Activated T-helper 2 cell treated with anti-CD3 and anti-CD28 coated beads, Interferon-gamma antibody, Interleukin-2, Interleukin-4, amounts not matched to agents 10 μg/mL and 5 μg/mL and 100 μg/mL, durations not matched to agents 14 hours and 24 hours and 36 hours (primary cell): ENCODE data around the gene PGAP2. TPM values are rescaled to one million over a fixed set of nuclear protein-coding genes. Genes with fewer than 3 reads are reported as not detected.
A peak's percentile ranks its signal among the peaks of the same experiment; 100 is the strongest.
"Not testable (repeated sequence)": the region's sequence is repeated elsewhere in the genome, so short reads cannot be mapped to it uniquely, and the experiment has no call there.

Experiments used
- DNase-seq: peaks from one replicate; pipeline ENCODE4 v3.0.0; 2021; ENCODE audit warnings: low spot score
- H3K27ac Mint-ChIP-seq: one replicate; pipeline ENCODE4 v1.8.0; 2021; ENCODE audit warnings: mixed read lengths
- H3K27me3 Mint-ChIP-seq: one replicate; pipeline ENCODE4 v1.8.0; 2021; ENCODE audit warnings: low read depth, mixed read lengths
- H3K36me3 Mint-ChIP-seq: one replicate; pipeline ENCODE4 v1.8.0; 2021; ENCODE audit warnings: low read depth, mixed read lengths
- H3K4me1 Mint-ChIP-seq: one replicate; pipeline ENCODE4 v1.8.0; 2021; ENCODE audit warnings: low read depth, mixed read lengths
- H3K4me3 Mint-ChIP-seq: one replicate; pipeline ENCODE4 v1.8.0; 2021; ENCODE audit warnings: low read depth, mild to moderate bottlenecking, moderate library complexity, mixed read lengths
- H3K9me3 Mint-ChIP-seq: one replicate; pipeline ENCODE4 v1.8.0; 2021; ENCODE audit warnings: mixed read lengths
- intact Hi-C: fragments of 100-400 bp; cut with micrococcal nuclease; formaldehyde crosslinking; loops from one replicate; pipeline ENCODE4 v1.15.1; 2023
- total RNA-seq: library from RNA; stranded (reverse); gene quantifications from 2 replicates; pipeline ENCODE4 v1.2.3, GENCODE V29; 2022

PGAP2 gene
- total RNA-seq = 23.8 and 30.3 TPM in 2 replicates

DNA sequence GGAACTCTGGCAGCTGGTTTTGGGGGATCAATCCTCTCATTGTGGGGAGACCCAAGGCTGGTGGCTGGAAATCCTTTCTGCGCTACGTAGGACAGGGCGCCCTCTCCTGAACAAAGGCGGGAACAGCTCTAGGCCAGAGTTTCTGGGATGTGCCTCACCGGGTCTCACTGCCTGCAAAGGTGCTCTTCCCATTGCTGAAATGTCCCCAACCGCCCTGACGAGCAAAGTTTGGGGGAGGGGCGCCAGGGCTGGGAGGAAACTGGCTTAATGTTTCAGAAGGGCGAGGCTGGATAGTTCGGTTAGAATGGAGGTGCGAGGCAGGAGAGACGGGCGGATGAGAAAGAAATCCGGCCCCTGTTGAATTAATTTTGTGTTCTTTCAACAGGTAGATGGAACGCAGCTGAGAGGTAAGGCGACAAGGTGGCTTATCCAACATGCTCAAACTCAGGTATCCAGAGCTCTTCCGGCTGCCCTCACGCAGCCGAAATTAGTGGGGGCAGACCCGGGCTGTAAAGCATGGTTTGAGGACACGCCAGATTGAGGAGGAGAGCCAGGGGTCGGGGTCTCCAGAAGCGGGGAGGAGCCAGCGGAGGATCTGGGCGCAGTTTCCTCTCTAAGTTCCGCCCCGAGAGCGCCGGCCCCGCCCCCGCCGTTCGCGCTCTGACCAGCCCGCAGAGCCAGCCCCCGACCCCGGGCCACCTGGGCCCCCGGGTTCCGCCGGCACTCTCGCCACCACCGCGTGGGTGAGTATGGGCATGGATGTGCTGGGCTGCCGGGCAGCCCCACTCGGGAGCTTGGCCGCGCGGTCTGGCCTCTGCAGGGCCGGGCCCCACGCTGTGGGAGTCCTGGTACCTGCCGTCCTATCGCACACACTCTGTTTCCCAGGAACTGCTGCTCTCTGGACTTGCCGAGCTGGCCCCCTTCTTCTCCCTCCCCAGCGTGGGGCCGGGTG, at the start of gene PGAP2:
Gene PGAP2 (plus strand): TSS at position 652 of the 952 bp plus-strand sequence. CDS start 2,700 bp downstream, outside the sequence.
- Mint-ChIP-seq H3K36me3 (no peaks in the 10 kb centered on the region), H3K27me3 (no peaks in the 10 kb centered on the region), H3K4me3 (peak within 1 kb of the TSS; percentile 96), H3K27ac (peak within 1 kb of the TSS; percentile 88), H3K9me3 (no peaks in the 10 kb centered on the region), H3K4me1 (peaks cover 22% of the 10 kb centered on the region)
- intact Hi-C loops = loop anchor here (1.0 kb wide), 1 partner anchor 11 kb away; the partner anchor contains the start of gene NUP98
- DNase-seq = peak; percentile 53

DNA sequence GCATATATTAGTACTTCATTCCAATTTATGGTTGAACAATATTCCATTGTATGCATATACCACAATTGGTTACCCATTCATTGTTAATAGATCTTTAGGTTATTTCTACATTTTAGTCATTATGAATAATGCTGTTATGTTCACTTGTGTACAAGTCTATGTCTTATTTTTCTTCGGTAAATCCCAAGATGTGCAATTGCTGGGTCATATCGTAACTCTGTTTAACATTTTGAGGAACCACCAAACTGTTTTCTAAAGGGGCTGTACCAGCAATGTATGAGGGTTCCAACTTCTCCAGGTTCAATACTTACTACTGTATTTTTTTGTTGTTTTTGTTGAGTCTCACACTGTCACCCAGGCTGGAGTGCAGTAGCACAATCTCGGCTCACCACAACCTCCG, 44.1 kb upstream of the PGAP2 start:
- H3K27ac Mint-ChIP-seq = no peak overlapping the region
- intact Hi-C loops = no loop called here

DNA sequence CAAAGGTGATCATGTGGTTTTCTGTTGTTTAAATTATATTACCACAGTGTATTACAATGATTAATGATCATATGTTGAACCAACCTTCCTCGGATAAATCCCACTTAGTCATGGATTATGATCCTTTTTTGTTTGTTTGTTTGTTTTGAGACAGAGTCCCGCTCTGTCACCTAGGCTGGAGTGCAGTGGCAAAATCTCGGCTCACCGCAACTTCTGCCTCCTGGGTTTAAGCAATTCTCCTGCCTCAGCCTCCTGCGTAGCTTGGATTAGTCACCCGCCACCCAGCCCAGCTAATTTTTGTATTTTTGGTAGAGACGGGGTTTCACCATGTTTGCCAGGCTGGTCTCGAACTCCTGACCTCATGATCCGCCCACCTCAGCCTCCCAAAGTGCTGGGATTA, 41.5 kb upstream of the PGAP2 start:
- intact Hi-C loops, H3K27me3 Mint-ChIP-seq, H3K27ac Mint-ChIP-seq, H3K9me3 Mint-ChIP-seq, H3K4me3 Mint-ChIP-seq, H3K4me1 Mint-ChIP-seq, DNase-seq: not testable (repeated sequence)
- peaks cover 85% of the 10 kb centered on the region for H3K36me3 Mint-ChIP-seq

More for the DNA sequence above, 44.1 kb upstream of the PGAP2 start:
- H3K4me1 Mint-ChIP-seq = no peaks in the 10 kb centered on the region
- H3K36me3 Mint-ChIP-seq = peaks cover 79% of the 10 kb centered on the region
- H3K27me3 Mint-ChIP-seq = no peaks in the 10 kb centered on the region
- no peak for DNase-seq
- no peaks in the 10 kb centered on the region for H3K9me3 Mint-ChIP-seq
- no peak overlapping the region for H3K4me3 Mint-ChIP-seq

DNA sequence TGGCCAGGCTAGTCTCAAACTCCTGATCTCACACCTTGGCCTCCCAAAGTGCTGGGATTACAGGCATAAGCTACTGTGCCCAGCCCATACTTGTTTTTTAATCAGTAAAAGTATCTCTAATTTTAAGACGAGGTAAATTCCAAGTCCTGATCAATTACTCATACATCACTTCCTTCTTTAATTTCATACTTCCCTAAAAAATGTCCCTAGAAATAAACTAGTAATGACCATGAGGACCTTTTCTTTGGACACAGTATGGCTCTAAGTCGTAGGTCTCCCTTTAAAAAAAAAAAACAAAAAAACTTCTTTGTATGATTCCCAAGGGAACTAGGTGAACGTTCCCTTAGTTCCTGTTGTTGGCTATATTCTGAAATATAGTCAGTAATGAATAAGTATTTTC, 40.8 kb upstream of the PGAP2 start:
- Mint-ChIP-seq H3K27me3 (no peaks in the 10 kb centered on the region), H3K4me1 (peaks cover 2% of the 10 kb centered on the region), H3K4me3 (no peak overlapping the region), H3K9me3 (no peaks in the 10 kb centered on the region), H3K36me3 (peaks cover 85% of the 10 kb centered on the region), H3K27ac (no peak overlapping the region)
- intact Hi-C loops = no loop called here
- no peak for DNase-seq

DNA sequence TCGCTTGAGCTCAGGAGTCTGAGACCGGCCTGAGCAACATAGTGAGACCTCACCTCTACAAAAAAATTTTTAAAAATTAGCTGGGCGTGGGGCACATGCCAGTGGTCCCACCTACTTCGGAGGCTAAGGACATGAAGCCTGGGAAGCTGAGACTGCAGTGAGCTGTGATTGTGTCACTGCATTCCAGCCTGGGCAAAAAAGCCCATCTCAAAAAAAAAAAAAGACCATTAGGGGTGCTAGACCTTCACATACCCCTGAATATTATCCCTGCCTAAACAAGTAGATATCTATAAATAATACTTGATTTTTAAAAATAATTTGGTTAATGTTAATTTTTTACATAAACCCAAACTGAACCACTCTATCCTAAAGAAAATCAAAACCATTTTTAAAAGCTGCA, 35.2 kb upstream of the PGAP2 start:
- Mint-ChIP-seq H3K27me3 (no peaks in the 10 kb centered on the region), H3K27ac (no peak overlapping the region), H3K9me3 (no peaks in the 10 kb centered on the region), H3K36me3 (peaks cover 70% of the 10 kb centered on the region), H3K4me3 (no peak overlapping the region), H3K4me1 (peaks cover 3% of the 10 kb centered on the region)
- no peak for DNase-seq
- intact Hi-C loops = no loop called here

DNA sequence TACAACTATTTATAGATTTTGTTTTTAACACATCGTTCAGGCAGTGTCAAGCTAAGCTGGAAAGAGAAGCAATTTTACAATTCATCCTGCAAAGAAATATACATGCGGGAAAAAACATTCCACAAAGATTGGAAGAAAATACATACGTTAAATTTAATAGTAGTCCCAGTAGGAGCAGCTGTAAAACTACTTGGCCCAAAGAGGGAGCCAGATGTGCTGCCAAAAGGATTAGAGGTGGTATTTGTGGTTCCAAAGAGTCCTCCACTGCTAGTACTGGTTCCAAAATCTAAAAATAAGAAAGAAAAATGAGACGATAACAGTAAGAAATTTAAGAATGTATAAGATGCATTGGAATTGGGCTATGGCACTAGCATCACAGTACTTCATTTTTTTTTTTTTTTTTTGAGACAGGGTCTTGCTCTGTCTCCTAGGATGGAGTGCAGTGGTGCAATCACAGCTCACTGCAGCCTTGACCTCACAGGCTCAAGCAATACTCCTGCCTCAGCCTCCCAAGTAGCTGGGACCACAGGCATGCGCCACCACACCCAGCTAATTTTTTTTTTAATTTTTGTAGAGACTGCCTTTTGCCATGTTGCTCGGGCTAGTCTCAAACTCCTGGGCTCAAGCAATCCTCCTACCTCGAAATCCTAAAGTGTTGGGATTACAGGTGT, 32.5 kb upstream of the PGAP2 start:
- Mint-ChIP-seq H3K27me3 (no peaks in the 10 kb centered on the region), H3K27ac (no peak overlapping the region), H3K36me3 (peaks cover 69% of the 10 kb centered on the region), H3K9me3 (no peaks in the 10 kb centered on the region), H3K4me1 (peaks cover 6% of the 10 kb centered on the region), H3K4me3 (no peak overlapping the region)
- intact Hi-C loops = no loop called here
- no peak for DNase-seq

DNA sequence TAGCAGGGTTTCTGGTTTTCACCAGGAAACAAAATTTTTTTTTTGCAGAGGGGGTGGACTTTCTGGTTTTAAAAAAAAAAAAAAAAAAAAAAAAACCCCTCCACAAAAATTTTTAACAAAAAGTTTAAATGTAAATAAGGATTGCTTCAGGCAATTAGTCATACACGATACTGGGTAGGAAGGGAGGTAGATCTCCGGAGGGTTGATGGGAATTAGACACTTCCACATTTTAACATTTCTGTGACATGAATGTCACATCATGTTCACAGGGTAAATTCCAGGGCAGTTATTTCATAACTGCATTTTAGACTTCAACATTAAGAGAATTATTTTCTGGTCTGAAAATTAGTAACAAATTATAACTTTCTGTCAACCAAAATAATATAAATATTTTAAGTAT, 26.9 kb upstream of the PGAP2 start:
- peaks cover 75% of the 10 kb centered on the region for H3K36me3 Mint-ChIP-seq
- intact Hi-C loops = no loop called here
- H3K27ac Mint-ChIP-seq = peak overlapping the region; percentile 64
- DNase-seq = no peak
- H3K4me1 Mint-ChIP-seq = peaks cover 45% of the 10 kb centered on the region
- H3K4me3 Mint-ChIP-seq = no peak overlapping the region
- H3K27me3 Mint-ChIP-seq = no peaks in the 10 kb centered on the region
- no peaks in the 10 kb centered on the region for H3K9me3 Mint-ChIP-seq

DNA sequence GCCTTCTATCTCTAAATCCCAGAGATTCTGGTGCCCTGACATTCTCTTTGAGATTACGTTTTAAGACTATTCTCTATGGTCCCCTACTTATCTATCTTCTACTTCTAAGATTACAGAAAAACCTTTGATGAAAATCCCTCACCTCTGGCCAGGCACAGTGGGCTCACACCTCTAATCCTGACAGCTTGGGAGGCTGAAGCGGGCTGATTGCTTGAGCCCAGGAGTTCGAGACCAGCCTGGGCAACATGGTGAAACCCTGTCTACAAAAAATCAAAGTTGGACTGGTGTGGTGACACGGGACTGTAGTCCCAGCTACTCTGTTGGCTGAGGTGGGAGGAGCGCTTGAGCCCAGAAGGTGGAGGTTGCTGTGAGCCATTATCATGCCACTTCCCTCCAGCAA, 25.4 kb upstream of the PGAP2 start:
- H3K36me3 Mint-ChIP-seq = peaks cover 79% of the 10 kb centered on the region
- peak overlapping the region; percentile 68 for H3K27ac Mint-ChIP-seq
- H3K9me3 Mint-ChIP-seq = no peaks in the 10 kb centered on the region
- H3K27me3 Mint-ChIP-seq = no peaks in the 10 kb centered on the region
- peak overlapping the region; percentile 5 for H3K4me3 Mint-ChIP-seq
- intact Hi-C loops = no loop called here
- no peak for DNase-seq
- peaks cover 56% of the 10 kb centered on the region for H3K4me1 Mint-ChIP-seq

DNA sequence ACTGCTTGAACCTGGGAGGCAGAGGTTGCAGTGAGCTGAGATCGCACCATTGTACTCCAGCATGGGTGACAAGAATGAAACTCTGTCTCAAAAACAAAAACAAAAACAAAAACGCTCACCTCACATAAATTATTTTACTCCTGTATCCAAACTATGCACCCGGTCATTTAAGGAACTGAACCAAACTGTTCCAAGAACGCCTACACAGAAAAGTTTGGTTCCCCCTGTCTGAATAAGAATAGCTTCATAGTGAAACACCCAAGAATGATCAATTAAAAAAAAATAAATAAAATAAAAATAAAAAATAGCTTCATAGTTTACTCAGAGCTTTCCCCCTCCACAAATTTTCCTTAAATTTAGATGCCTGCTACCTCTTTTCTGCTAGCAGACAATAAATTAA, 24.7 kb upstream of the PGAP2 start:
- DNase-seq = no peak
- Mint-ChIP-seq H3K4me1 (peaks cover 59% of the 10 kb centered on the region), H3K27me3 (no peaks in the 10 kb centered on the region), H3K27ac (peak overlapping the region; percentile 62), H3K36me3 (peaks cover 76% of the 10 kb centered on the region), H3K9me3 (no peaks in the 10 kb centered on the region), H3K4me3 (no peak overlapping the region)
- intact Hi-C loops = no loop called here

DNA sequence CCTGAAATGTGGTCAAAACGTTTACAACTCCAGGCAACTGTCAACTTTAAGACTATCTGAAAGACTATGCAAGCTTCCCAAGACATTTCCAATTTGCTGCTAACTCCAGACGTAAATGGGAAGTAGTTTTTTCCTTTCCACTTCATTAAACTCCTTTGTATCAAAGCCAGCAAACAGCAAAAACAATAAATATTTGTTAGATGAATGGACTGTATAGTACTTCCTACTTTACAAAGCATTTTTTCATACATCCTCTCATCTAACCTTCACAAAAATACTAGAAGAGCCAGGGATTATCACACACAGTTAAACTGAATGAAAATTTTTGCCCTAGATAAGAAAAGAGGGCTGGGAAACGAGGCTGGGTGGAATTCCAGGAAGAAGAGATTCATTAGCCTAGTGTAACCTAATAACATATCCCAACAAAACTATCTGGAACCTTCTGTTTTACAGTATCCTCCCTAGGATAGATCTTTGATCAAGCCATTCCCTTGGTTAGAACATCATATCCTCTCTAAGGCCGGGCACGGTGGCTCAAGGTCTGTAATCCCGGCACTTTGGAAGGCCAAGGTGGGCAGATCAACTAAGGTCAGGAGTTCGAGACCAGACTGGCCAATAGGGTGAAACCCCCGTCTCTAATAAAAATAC, 21.5 kb upstream of the PGAP2 start:
- intact Hi-C loops = no loop called here
- Mint-ChIP-seq H3K4me1 (peaks cover 65% of the 10 kb centered on the region), H3K36me3 (peaks cover 68% of the 10 kb centered on the region), H3K27ac (peak overlapping the region; percentile 48), H3K4me3 (peak overlapping the region; percentile 35), H3K27me3 (no peaks in the 10 kb centered on the region), H3K9me3 (no peaks in the 10 kb centered on the region)
- DNase-seq = no peak

DNA sequence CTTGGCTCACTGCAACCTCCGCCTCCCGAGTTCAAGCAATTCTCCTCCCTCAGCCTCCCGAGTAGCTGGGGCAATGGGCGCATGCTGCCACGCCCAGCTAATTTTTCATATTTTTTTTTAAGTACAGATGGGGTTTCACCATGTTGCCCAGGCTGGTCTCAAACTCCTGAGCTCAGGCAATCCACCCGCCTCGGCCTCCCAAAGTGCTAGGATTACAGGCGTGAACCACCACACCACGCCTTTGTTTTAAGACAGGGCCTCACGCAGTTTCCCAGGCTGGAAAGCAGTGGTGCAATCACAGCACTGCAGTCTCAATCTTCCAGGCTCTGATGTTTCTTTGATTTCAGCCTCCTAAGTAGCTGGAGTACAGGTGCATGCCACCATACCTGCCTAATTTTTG, 14.0 kb upstream of the PGAP2 start:
- H3K27me3 Mint-ChIP-seq, H3K9me3 Mint-ChIP-seq, intact Hi-C loops, H3K27ac Mint-ChIP-seq, DNase-seq, H3K4me3 Mint-ChIP-seq: not testable (repeated sequence)
- peaks cover 56% of the 10 kb centered on the region for H3K36me3 Mint-ChIP-seq
- H3K4me1 Mint-ChIP-seq = peaks cover 43% of the 10 kb centered on the region

DNA sequence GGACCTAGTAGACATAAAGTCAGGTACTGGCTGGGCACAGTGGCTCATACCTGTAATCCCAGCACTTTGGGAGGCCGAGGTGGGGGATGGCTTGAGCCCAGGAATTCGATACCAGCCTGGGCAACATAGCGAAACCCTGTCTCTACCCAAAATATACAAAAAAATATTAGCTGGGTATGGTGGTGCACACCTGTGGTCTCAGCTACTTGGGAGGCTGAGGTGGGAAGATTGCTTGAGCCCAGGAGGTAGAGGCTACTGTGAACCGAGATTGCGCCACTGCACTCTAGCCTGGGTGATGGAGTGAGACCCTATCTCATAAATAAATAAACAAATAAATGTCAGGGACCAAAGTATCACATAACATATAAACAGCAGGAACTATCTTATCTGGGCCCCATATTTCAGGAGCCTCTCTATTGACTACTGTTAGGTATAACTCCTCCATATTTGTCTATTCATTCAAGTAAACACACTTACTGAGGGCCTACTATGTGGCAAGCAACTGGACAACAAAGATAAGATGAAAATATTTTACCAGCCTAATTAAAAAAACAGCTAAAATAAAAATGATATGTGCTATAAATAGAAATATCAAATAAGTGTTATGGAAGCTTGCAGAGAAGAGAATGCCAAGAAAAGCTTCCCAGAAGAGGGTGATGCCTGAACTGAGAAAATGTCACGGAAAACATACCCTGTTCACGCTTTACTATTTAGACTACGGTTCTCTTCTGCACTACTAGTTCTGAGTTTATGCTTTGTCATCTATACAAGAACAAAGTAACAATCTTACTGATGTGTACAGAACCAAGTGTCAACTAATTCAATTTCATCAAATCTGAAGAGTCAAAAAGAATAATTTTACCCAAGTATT, 13.0 kb upstream of the PGAP2 start:
- no peaks in the 10 kb centered on the region for H3K9me3 Mint-ChIP-seq
- no peaks in the 10 kb centered on the region for H3K27me3 Mint-ChIP-seq
- intact Hi-C loops = loop anchor here (2.0 to 5.0 kb wide), 2 partner anchors 45 to 1393 kb away; partner anchors contain the start of genes RHOG and TSSC4
- H3K4me1 Mint-ChIP-seq = peaks cover 38% of the 10 kb centered on the region
- H3K4me3 Mint-ChIP-seq = peak overlapping the region; percentile 98
- peaks cover 50% of the 10 kb centered on the region for H3K36me3 Mint-ChIP-seq
- H3K27ac Mint-ChIP-seq = peak overlapping the region; percentile 95
- no peak for DNase-seq
